ENCODE results near the gene CEL. TPM values are rescaled to one million over a fixed set of nuclear protein-coding genes. Genes with fewer than 3 reads are reported as not detected.
"Not testable (repeated sequence)": the region's sequence is repeated elsewhere in the genome, so short reads cannot be mapped to it uniquely, and the experiment has no call there.

CEL gene
- total RNA-seq (2021) (2.8 and 3.4 TPM in 2 replicates), Bru-seq, nascent RNA (percentile 37 among the genes with signal in this experiment), BruChase-seq, experiment 1, labeled RNA remaining after a 2-hour chase (percentile 46 among the genes with signal in this experiment), BruChase-seq, experiment 2, labeled RNA remaining after a 6-hour chase (percentile 49 among the genes with signal in this experiment)
- long read RNA-seq, partial matches to known transcripts = 1 of 1 reads
- long read RNA-seq, other reads (novel, unspliced or antisense) = 0 of 1 reads

DNA sequence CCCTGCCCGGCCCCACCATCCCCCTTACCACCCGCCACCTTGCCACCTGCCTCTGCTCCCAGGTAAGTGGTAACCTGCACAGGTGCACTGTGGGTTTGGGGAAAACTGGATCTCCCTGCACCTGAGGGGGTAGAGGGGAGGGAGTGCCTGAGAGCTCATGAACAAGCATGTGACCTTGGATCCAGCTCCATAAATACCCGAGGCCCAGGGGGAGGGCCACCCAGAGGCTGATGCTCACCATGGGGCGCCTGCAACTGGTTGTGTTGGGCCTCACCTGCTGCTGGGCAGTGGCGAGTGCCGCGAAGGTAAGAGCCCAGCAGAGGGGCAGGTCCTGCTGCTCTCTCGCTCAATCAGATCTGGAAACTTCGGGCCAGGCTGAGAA lies at the start of gene CEL:
CEL (plus strand) TSS at position 218 of the 382 bp plus-strand sequence; CDS start at position 240, 22 bp downstream.
- intact Hi-C loops (cut with micrococcal nuclease; ENCODE audit: unreplicated experiment); H3K36me3 ChIP-seq (ENCODE audit: insufficient read depth, low read length, poor library complexity, severe bottlenecking); BruUV-seq (replicated peaks); H3K9me3 ChIP-seq (ENCODE audit: low read depth, low read length, poor library complexity, severe bottlenecking); CTCF ChIA-PET; DNase-seq (ENCODE audit: low spot score); H3K27me3 ChIP-seq (replicated peaks; ENCODE audit: insufficient read depth, low read depth, low read length, poor library complexity); POLR2A ChIA-PET (ENCODE audit: low non-redundant PET); H3K4me3 ChIP-seq (ENCODE audit: low read depth, low read length, poor library complexity, severe bottlenecking); H3K4me1 ChIP-seq (ENCODE audit: insufficient read depth, low read length, poor library complexity, severe bottlenecking); H3K27ac ChIP-seq (ENCODE audit: low read depth, low read length, poor library complexity, severe bottlenecking): not testable (repeated sequence)

DNA sequence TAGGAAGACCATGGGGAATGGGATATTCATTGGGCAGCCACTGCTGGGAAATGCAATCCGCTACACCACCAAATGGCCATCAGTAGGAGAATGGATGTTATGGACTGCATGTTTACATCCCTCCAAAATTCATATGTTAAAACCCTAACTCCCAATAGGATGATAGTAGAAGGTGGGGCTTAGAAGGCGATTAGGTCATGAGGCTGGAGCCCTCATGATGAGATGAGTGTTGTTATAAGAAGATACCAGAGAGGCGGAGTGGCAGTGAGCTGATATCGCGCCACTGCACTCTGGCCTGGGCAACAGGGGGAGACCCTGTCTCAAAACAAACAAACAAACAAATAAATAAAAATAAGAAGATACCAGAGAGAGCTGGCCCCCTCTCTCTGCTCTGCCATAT lies 47.1 kb upstream of the CEL start:
- no TSS peak for BruUV-seq (replicated peaks)
- Histone ChIP-seq H3K9me3 (ENCODE audit: low read depth, low read length, poor library complexity, severe bottlenecking) (no peaks in the 10 kb centered on the region), H3K36me3 (ENCODE audit: insufficient read depth, low read length, poor library complexity, severe bottlenecking) (no peaks in the 10 kb centered on the region), H3K4me3 (ENCODE audit: low read depth, low read length, poor library complexity, severe bottlenecking) (no peak overlapping the region), H3K4me1 (ENCODE audit: insufficient read depth, low read length, poor library complexity, severe bottlenecking) (no peaks in the 10 kb centered on the region), H3K27ac (ENCODE audit: low read depth, low read length, poor library complexity, severe bottlenecking) (no peak overlapping the region), H3K27me3 (replicated peaks; ENCODE audit: insufficient read depth, low read depth, low read length, poor library complexity) (peaks cover 4% of the 10 kb centered on the region)
- POLR2A ChIA-PET (ENCODE audit: low non-redundant PET) = no interaction called here
- CTCF ChIA-PET = no interaction called here
- intact Hi-C loops (cut with micrococcal nuclease; ENCODE audit: unreplicated experiment) = no loop called here
- TF ChIP-seq, protein P1, sequence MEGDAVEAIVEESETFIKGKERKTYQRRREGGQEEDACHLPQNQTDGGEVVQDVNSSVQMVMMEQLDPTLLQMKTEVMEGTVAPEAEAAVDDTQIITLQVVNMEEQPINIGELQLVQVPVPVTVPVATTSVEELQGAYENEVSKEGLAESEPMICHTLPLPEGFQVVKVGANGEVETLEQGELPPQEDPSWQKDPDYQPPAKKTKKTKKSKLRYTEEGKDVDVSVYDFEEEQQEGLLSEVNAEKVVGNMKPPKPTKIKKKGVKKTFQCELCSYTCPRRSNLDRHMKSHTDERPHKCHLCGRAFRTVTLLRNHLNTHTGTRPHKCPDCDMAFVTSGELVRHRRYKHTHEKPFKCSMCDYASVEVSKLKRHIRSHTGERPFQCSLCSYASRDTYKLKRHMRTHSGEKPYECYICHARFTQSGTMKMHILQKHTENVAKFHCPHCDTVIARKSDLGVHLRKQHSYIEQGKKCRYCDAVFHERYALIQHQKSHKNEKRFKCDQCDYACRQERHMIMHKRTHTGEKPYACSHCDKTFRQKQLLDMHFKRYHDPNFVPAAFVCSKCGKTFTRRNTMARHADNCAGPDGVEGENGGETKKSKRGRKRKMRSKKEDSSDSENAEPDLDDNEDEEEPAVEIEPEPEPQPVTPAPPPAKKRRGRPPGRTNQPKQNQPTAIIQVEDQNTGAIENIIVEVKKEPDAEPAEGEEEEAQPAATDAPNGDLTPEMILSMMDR (conservative IDR thresholded peaks at IDR 0.05; ENCODE audit: low read depth, low read length) = no peak
- no peak for TF ChIP-seq EZH2 (IDR thresholded peaks at IDR 0.05; ENCODE audit: borderline replicate concordance, low read depth, low read length, poor library complexity, severe bottlenecking)
- DNase-seq (ENCODE audit: low spot score) = no peak

DNA sequence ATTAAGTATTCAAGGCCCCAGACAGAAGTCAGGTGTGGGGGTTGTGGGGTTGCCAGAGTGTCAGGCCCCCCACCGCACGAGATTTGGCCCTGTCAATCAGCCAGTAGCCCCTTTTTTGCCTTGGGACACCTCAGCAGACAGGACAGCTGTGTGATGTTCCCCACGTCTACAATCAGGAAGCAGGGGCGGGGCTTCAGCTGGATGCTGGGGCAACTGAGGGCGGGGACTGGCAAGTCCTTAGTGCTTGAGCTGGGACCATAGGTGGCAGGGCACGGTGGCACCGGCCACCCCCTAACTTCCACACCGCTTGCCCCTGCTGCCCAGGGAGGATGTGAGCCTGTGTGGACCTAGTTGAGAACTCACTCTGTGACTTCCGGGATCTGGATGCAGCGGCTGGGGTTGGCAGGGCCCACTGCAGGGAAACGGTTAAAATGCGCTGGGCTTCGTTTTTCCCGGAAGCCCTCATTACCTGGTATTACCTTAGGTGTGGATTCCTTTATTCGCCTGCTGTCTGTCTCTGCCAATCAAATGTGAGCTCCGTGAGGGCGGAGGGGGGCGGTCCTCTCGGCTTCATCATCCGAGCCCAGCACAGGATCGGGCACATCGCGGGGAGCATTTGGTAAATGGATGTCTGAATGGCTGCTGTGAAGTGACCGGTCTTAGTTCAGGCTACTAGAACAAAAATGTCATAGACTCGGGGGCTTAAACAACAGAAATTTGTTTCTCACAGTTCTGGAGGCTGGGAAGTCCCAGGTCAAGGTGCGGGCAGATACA lies 38.5 kb upstream of the CEL start:
- CTCF ChIA-PET = interaction anchor here (0.7 to 1.7 kb wide), 2 partner anchors 13 to 463 kb away, joined by 3 read pairs; no protein-coding TSS in a partner anchor
- H3K27ac ChIP-seq (ENCODE audit: low read depth, low read length, poor library complexity, severe bottlenecking) = no peak overlapping the region
- no peaks in the 10 kb centered on the region for H3K27me3 ChIP-seq (replicated peaks; ENCODE audit: insufficient read depth, low read depth, low read length, poor library complexity)
- no peak overlapping the region for H3K4me3 ChIP-seq (ENCODE audit: low read depth, low read length, poor library complexity, severe bottlenecking)
- no peaks in the 10 kb centered on the region for H3K4me1 ChIP-seq (ENCODE audit: insufficient read depth, low read length, poor library complexity, severe bottlenecking)
- no peaks in the 10 kb centered on the region for H3K36me3 ChIP-seq (ENCODE audit: insufficient read depth, low read length, poor library complexity, severe bottlenecking)
- no TSS peak for BruUV-seq (replicated peaks)
- intact Hi-C loops (cut with micrococcal nuclease; ENCODE audit: unreplicated experiment) = no loop called here
- no peaks in the 10 kb centered on the region for H3K9me3 ChIP-seq (ENCODE audit: low read depth, low read length, poor library complexity, severe bottlenecking)
- no peak for TF ChIP-seq EZH2 (IDR thresholded peaks at IDR 0.05; ENCODE audit: borderline replicate concordance, low read depth, low read length, poor library complexity, severe bottlenecking)
- TF ChIP-seq, protein P1 (conservative IDR thresholded peaks at IDR 0.05; ENCODE audit: low read depth, low read length) = no peak
- peak; percentile 54 for DNase-seq (ENCODE audit: low spot score)
- POLR2A ChIA-PET (ENCODE audit: low non-redundant PET) = no interaction called here

All from A673 (cell line).